GM18505 (cell line): ENCODE data around the gene ZAP70.

ENCODE experiments used
- ATAC-seq: cut with Tn5 transposase; IDR thresholded peaks from one replicate; pipeline ENCODE4 v1.9.1; 2021; ENCODE audit not compliant: unreplicated experiment
- POLR2A ChIP-seq: IDR thresholded peaks from 4 replicates; pipeline ENCODE4 v1.6.1; 2011; ENCODE audit warnings: borderline replicate concordance; ENCODE audit not compliant: insufficient read depth, insufficient read length; ENCODE audit errors: extremely low read depth

ZAP70 gene

GRCh38 chr2:97752342-97753334 lies 39.3 kb downstream of the ZAP70 start:
- TF ChIP-seq POLR2A: no peak
- ATAC-seq: no peak

- no peak for ATAC-seq
- no peak for TF ChIP-seq POLR2A
Measured at GRCh38 chr2:97754690-97755346, 41.4 kb downstream of the ZAP70 start.

GRCh38 chr2:97755491-97755890 lies 42.1 kb downstream of the ZAP70 start:
- no peak for ATAC-seq
- no peak for TF ChIP-seq POLR2A

GRCh38 chr2:97757062-97757461 lies 43.7 kb downstream of the ZAP70 start:
- no peak for ATAC-seq
- TF ChIP-seq POLR2A: no peak

- no peak for TF ChIP-seq POLR2A
- no peak for ATAC-seq
Measured at GRCh38 chr2:97758131-97758705, 44.8 kb downstream of the ZAP70 start.

GRCh38 chr2:97759727-97760407 lies 46.5 kb downstream of the ZAP70 start:
- no peak for ATAC-seq
- TF ChIP-seq POLR2A: no peak

- no peak for TF ChIP-seq POLR2A
Measured at GRCh38 chr2:97760480-97761049, 47.2 kb downstream of the ZAP70 start.

GRCh38 chr2:97761192-97761591 lies 47.8 kb downstream of the ZAP70 start:
- no peak for ATAC-seq
- no peak for TF ChIP-seq POLR2A

More at GRCh38 chr2:97760480-97761049, 47.2 kb downstream of the ZAP70 start:
- ATAC-seq: no peak

- ATAC-seq: no peak
- TF ChIP-seq POLR2A: no peak
Measured at GRCh38 chr2:97763176-97763845, 49.9 kb downstream of the ZAP70 start.

GRCh38 chr2:97764559-97765263 lies 51.3 kb downstream of the ZAP70 start:
- peak; percentile 24 for TF ChIP-seq POLR2A
- ATAC-seq: no peak

GRCh38 chr2:97765933-97766332 lies 52.6 kb downstream of the ZAP70 start:
- ATAC-seq: no peak
- TF ChIP-seq POLR2A: no peak

GRCh38 chr2:97766567-97766966 lies 53.2 kb downstream of the ZAP70 start:
- no peak for ATAC-seq
- no peak for TF ChIP-seq POLR2A
